HCT116 (cell line): ENCODE measurements around the gene CAPN9. TPM values are rescaled to one million over a fixed set of nuclear protein-coding genes. Genes with fewer than 3 reads are reported as not detected.

Source experiments
- ATAC-seq: fragments of 200-7000 bp; cut with Tn5 transposase; 2 replicates; pipeline ENCODE4 v1.9.1; 2020; ENCODE audit warnings: mild to moderate bottlenecking, moderate library complexity
- BruUV-seq: library from RNA; stranded (reverse); fragments of 400-500 nt; replicated peaks from 2 replicates; lab custom pipeline; 2021; lab: Mats Ljungman, UMichigan
- CTCF ChIA-PET: fragments of 300-600 bp; sonication (Branson Sonifier 250); formaldehyde crosslinking; loops from one replicate; lab custom pipeline; 2021; ENCODE audit warnings: antibody characterized with exemption; lab: Charles Lee
- POLR2A ChIA-PET: fragments of 300-600, 350-600 bp; sonication (Branson Sonifier 250); formaldehyde crosslinking; loops from one replicate; lab custom pipeline; 2021; ENCODE audit warnings: antibody characterized with exemption; lab: Charles Lee
- RAD21 ChIA-PET, 2 experiments: fragments of 300-600 bp; sonication (Branson Sonifier 250); formaldehyde crosslinking; loops; one replicate each; lab custom pipeline; 2023; ENCODE audit warnings: low total read pairs in 2 of 2; ENCODE audit not compliant: uncharacterized antibody in 2 of 2, unreplicated experiment in 2 of 2, low non-redundant PET in 1 of 2; lab: Charles Lee
- DNase-seq: peaks from one replicate; pipeline ENCODE4 v3.0.0-alpha.2; 2010; ENCODE audit warnings: low read depth, low spot score
- H2AFZ ChIP-seq: fragments of 200-600 bp; shearing (Covaris generic), sonication (generic); 2 replicates; pipeline ENCODE4 v1.6.1; 2017; ENCODE audit warnings: low read depth, mixed run types, mixed read lengths, antibody characterized with exemption, low read length; ENCODE audit not compliant: poor library complexity, severe bottlenecking
- H3K27ac ChIP-seq: 2 replicates; pipeline ENCODE4 v1.5.1; 2012; ENCODE audit warnings: low read depth, low read length
- H3K27me3 ChIP-seq: fragments of 200-600 bp; sonication (generic); 2 replicates; pipeline ENCODE4 v1.6.1; 2016; ENCODE audit warnings: mixed run types, low read length, mixed read lengths; ENCODE audit not compliant: insufficient read depth
- H3K36me3 ChIP-seq, 2 experiments: fragments of 200-500 bp in 1 of 2; fragments of 200-600 bp in 1 of 2; sonication (Bioruptor generic) in 1 of 2; sonication (generic) in 1 of 2; 2 replicates each; pipeline versions ENCODE4 v1.5.1 to v1.6.1; 2014 to 2016; ENCODE audit warnings: low read length in 2 of 2, inconsistent platforms in 1 of 2, mixed read lengths in 1 of 2, mixed run types in 1 of 2; ENCODE audit not compliant: insufficient read depth in 2 of 2, control insufficient read depth in 1 of 2
- H3K4me1 ChIP-seq, 2 experiments: fragments of 200-600 bp in 1 of 2; sonication (generic) in 1 of 2; 2 replicates each; pipeline versions ENCODE4 v1.5.1 to v1.6.1; 2012 to 2017; ENCODE audit warnings: low read length in 2 of 2, inconsistent platforms in 1 of 2, mild to moderate bottlenecking in 1 of 2, mixed read lengths in 1 of 2, mixed run types in 1 of 2, moderate library complexity in 1 of 2; ENCODE audit not compliant: insufficient read depth in 2 of 2, control insufficient read depth in 1 of 2
- H3K4me2 ChIP-seq: fragments of 200-600 bp; sonication (generic); 2 replicates; pipeline ENCODE4 v1.6.1; 2017; ENCODE audit warnings: mixed run types, low read length, mixed read lengths
- H3K4me3 ChIP-seq, 2 experiments: fragments of 200-600 bp in 1 of 2; sonication (generic) in 1 of 2; replicated peaks in 1 of 2; 2 replicates each; pipeline ENCODE4 v1.5.1; 2011 to 2016; ENCODE audit warnings: low read length in 2 of 2, control low read depth in 1 of 2, low read depth in 1 of 2, mild to moderate bottlenecking in 1 of 2, mixed read lengths in 1 of 2, mixed run types in 1 of 2
- H3K79me2 ChIP-seq: fragments of 200-600 bp; sonication (generic); 2 replicates; pipeline ENCODE4 v1.6.1; 2017; ENCODE audit warnings: mild to moderate bottlenecking, mixed run types, low read length, moderate library complexity, mixed read lengths; ENCODE audit not compliant: insufficient read depth
- H3K9ac ChIP-seq: fragments of 200-600 bp; sonication (generic); 2 replicates; pipeline ENCODE4 v1.6.1; 2016; ENCODE audit warnings: low read length, mixed read lengths
- H3K9me2 ChIP-seq: fragments of 200-600 bp; sonication (generic), shearing (Covaris generic); 2 replicates; pipeline ENCODE4 v1.6.1; 2017; ENCODE audit warnings: mixed run types, mild to moderate bottlenecking, moderate library complexity; ENCODE audit not compliant: insufficient read depth
- H3K9me3 ChIP-seq, 2 experiments: fragments of 200-500 bp in 1 of 2; fragments of 200-600 bp in 1 of 2; sonication (Bioruptor generic) in 1 of 2; sonication (generic) in 1 of 2; 2 replicates each; pipeline ENCODE4 v1.6.1; 2014 to 2017; ENCODE audit warnings: low read length in 2 of 2, mixed read lengths in 2 of 2, inconsistent platforms in 1 of 2, low read depth in 1 of 2, mild to moderate bottlenecking in 1 of 2, mixed run types in 1 of 2, moderate library complexity in 1 of 2; ENCODE audit not compliant: control insufficient read depth in 1 of 2, insufficient read depth in 1 of 2
- H4K20me1 ChIP-seq: fragments of 200-600 bp; sonication (generic), shearing (Covaris generic); 2 replicates; pipeline ENCODE4 v1.6.1; 2017; ENCODE audit warnings: mixed run types, mild to moderate bottlenecking, moderate library complexity; ENCODE audit not compliant: insufficient read depth
- ATF3 ChIP-seq: IDR thresholded peaks from 2 replicates; pipeline ENCODE4 v1.6.1; 2012
- ELF1 ChIP-seq: IDR thresholded peaks from 2 replicates; pipeline ENCODE4 v1.6.1; 2012; ENCODE audit warnings: low read depth, borderline replicate concordance
- EZH2 ChIP-seq: fragments of 200-600 bp; sonication (generic); IDR thresholded peaks from 2 replicates; pipeline ENCODE4 v1.6.1; 2017; ENCODE audit warnings: antibody characterized with exemption, mixed run types
- EZH2phosphoT487 ChIP-seq: fragments of 200-600 bp; IDR thresholded peaks from 2 replicates; pipeline ENCODE4 v1.6.1; 2018; ENCODE audit warnings: antibody characterized with exemption, borderline replicate concordance
- FOSL1 ChIP-seq: IDR thresholded peaks from 2 replicates; pipeline ENCODE4 v1.6.1; 2012; ENCODE audit warnings: low read depth
- JUND ChIP-seq: IDR thresholded peaks from 2 replicates; pipeline ENCODE4 v1.6.1; 2012
- MAX ChIP-seq: IDR thresholded peaks from 2 replicates; pipeline ENCODE4 v1.6.1; 2012
- POLR2A ChIP-seq: IDR thresholded peaks from 2 replicates; pipeline ENCODE4 v1.7.0; 2011; ENCODE audit warnings: borderline replicate concordance; ENCODE audit not compliant: insufficient read depth, insufficient read length; ENCODE audit errors: extremely low read depth
- RAD21 ChIP-seq: IDR thresholded peaks from 2 replicates; pipeline ENCODE4 v1.6.1; 2012; ENCODE audit warnings: low read depth, mild to moderate bottlenecking
- REST ChIP-seq: IDR thresholded peaks from 2 replicates; pipeline ENCODE4 v1.6.1; 2012; ENCODE audit warnings: low read depth
- SIN3A ChIP-seq: IDR thresholded peaks from 2 replicates; pipeline ENCODE4 v1.6.1; 2012; ENCODE audit warnings: low read depth
- SP1 ChIP-seq: IDR thresholded peaks from 2 replicates; pipeline ENCODE4 v1.6.1; 2012; ENCODE audit warnings: low read depth
- SRF ChIP-seq: IDR thresholded peaks from 2 replicates; pipeline ENCODE4 v1.6.1; 2012; ENCODE audit warnings: low read depth
- TCF7L2 ChIP-seq: IDR thresholded peaks from 2 replicates; pipeline ENCODE4 v1.7.0; 2011; ENCODE audit warnings: borderline replicate concordance, inconsistent platforms; ENCODE audit not compliant: insufficient read depth, insufficient read length; ENCODE audit errors: extremely low read depth
- YY1 ChIP-seq: IDR thresholded peaks from 2 replicates; pipeline ENCODE4 v1.6.1; 2011; ENCODE audit warnings: low read length, low read depth, moderate library complexity, mild to moderate bottlenecking; ENCODE audit not compliant: insufficient replicate concordance; ENCODE audit errors: extremely low read depth
- ZBTB33 ChIP-seq: IDR thresholded peaks from 2 replicates; pipeline ENCODE4 v1.6.1; 2011; ENCODE audit warnings: mild to moderate bottlenecking, low read length, moderate library complexity; ENCODE audit not compliant: insufficient replicate concordance; ENCODE audit errors: extremely low read depth
- ZFX ChIP-seq: fragments of 450-650 bp; IDR thresholded peaks from 2 replicates; pipeline ENCODE4 v1.6.1; 2017
- ZNF274 ChIP-seq: fragments of 200-500 bp; sonication (Bioruptor generic); IDR thresholded peaks from 2 replicates; pipeline ENCODE4 v1.6.1; 2014; ENCODE audit warnings: mild to moderate bottlenecking, low read depth, low read length, inconsistent platforms
- intact Hi-C: fragments of 100-400 bp; cut with micrococcal nuclease; formaldehyde crosslinking; loops from 2 replicates; pipeline ENCODE4 v1.10.0; 2022
- total RNA-seq: library from RNA; stranded (reverse); gene quantifications from one replicate; pipeline ENCODE4 v1.2.1, GENCODE V29; 2021; ENCODE audit not compliant: unreplicated experiment

CAPN9 gene
- total RNA-seq, 1 experiment from 2014 or later = not detected

GRCh38 chr1:230713138-230713537 is 34.0 kb upstream of the CAPN9 start (continued):
- no peak for TF ChIP-seq ELF1
- TF ChIP-seq POLR2A = no peak
- no peak for TF ChIP-seq MAX
- no peak for TF ChIP-seq ZFX
- no peak for TF ChIP-seq YY1

- ChIA-PET CTCF (no interaction called here), RAD21 (no interaction called here), POLR2A (no interaction called here)
- intact Hi-C loops = no loop called here
- no peaks in the 10 kb centered on the region for H3K79me2 ChIP-seq
- H3K4me3 ChIP-seq = no peak overlapping the region
- H3K9me3 ChIP-seq = no peaks in the 10 kb centered on the region
- H3K4me1 ChIP-seq = no peaks in the 10 kb centered on the region
- H3K9me2 ChIP-seq = no peaks in the 10 kb centered on the region
- BruUV-seq = no TSS peak
- ATAC-seq (no peak), DNase-seq (no peak)
- H3K27ac ChIP-seq = no peak overlapping the region
- no peaks in the 10 kb centered on the region for H4K20me1 ChIP-seq
- no peak overlapping the region for H3K9ac ChIP-seq
- no peak overlapping the region for H3K4me2 ChIP-seq
- no peaks in the 10 kb centered on the region for H3K36me3 ChIP-seq
- no peak overlapping the region for H2AFZ ChIP-seq
- H3K27me3 ChIP-seq = no peaks in the 10 kb centered on the region
- TF ChIP-seq RAD21 = no peak
- no peak for TF ChIP-seq ELF1
- no peak for TF ChIP-seq ZFX
- no peak for TF ChIP-seq ZNF274
- TF ChIP-seq JUND = no peak
- TF ChIP-seq ZBTB33 = no peak
- no peak for TF ChIP-seq REST
- no peak for TF ChIP-seq FOSL1
- no peak for TF ChIP-seq SIN3A
- TF ChIP-seq EZH2phosphoT487 = no peak
- no peak for TF ChIP-seq MAX
- no peak for TF ChIP-seq ATF3
- TF ChIP-seq TCF7L2 = no peak
- TF ChIP-seq SRF = no peak
- TF ChIP-seq YY1 = no peak
- no peak for TF ChIP-seq SP1
- TF ChIP-seq POLR2A = no peak
- no peak for TF ChIP-seq EZH2
These were observed 33.7 kb upstream of the CAPN9 start for GRCh38 chr1:230713547-230713914.
